GM18498 (cell line): ENCODE data around the gene VWA5B1.
"Not testable (repeated sequence)": the region's sequence is repeated elsewhere in the genome, so short reads cannot be mapped to it uniquely, and the experiment has no call there.

Experiments used
- ATAC-seq: cut with Tn5 transposase; IDR thresholded peaks from one replicate; pipeline ENCODE4 v1.9.1; 2021; ENCODE audit warnings: mild to moderate bottlenecking, moderate library complexity; ENCODE audit not compliant: unreplicated experiment

Gene VWA5B1

GRCh38 chr1:20290624-20291597 is at the start of gene VWA5B1:
Gene VWA5B1, plus strand, starts transcription at chr1:20290875. Its CDS starts 19,727 bp downstream, at chr1:20310602.
- ATAC-seq, result no peak

GRCh38 chr1:20242890-20243479 is 47.7 kb upstream of the VWA5B1 start:
- no peak for ATAC-seq

GRCh38 chr1:20248971-20249612 is 41.6 kb upstream of the VWA5B1 start:
- no peak for ATAC-seq

- ATAC-seq, result no peak
These were observed 40.2 kb upstream of the VWA5B1 start for GRCh38 chr1:20250340-20250989.

- no peak for ATAC-seq
These were observed 38.1 kb upstream of the VWA5B1 start for GRCh38 chr1:20252587-20252986.

- no peak for ATAC-seq
These were observed 35.0 kb upstream of the VWA5B1 start for GRCh38 chr1:20255666-20256065.

- ATAC-seq, result no peak
These were observed 31.0 kb upstream of the VWA5B1 start for GRCh38 chr1:20259646-20260045.

GRCh38 chr1:20261095-20261494 is 29.6 kb upstream of the VWA5B1 start:
- ATAC-seq, result no peak

GRCh38 chr1:20262810-20263534 is 27.7 kb upstream of the VWA5B1 start:
- no peak for ATAC-seq

- no peak for ATAC-seq
These were observed 25.4 kb upstream of the VWA5B1 start for GRCh38 chr1:20265250-20265649.

- ATAC-seq, result no peak
These were observed 24.5 kb upstream of the VWA5B1 start for GRCh38 chr1:20266141-20266540.

- no peak for ATAC-seq
These were observed 24.0 kb upstream of the VWA5B1 start for GRCh38 chr1:20266642-20267041.

- no peak for ATAC-seq
These were observed 18.9 kb upstream of the VWA5B1 start for GRCh38 chr1:20271498-20272400.

GRCh38 chr1:20273716-20274115 is 17.0 kb upstream of the VWA5B1 start:
- ATAC-seq, result not testable (repeated sequence)

- ATAC-seq, result no peak
These were observed 15.3 kb upstream of the VWA5B1 start for GRCh38 chr1:20275319-20275925.

- ATAC-seq, result no peak
These were observed 14.1 kb upstream of the VWA5B1 start for GRCh38 chr1:20276485-20277159.

- no peak for ATAC-seq
These were observed 12.0 kb upstream of the VWA5B1 start for GRCh38 chr1:20278692-20279130.

- no peak for ATAC-seq
These were observed 11.2 kb upstream of the VWA5B1 start for GRCh38 chr1:20279509-20279908.
